Heart left ventricle (tissue), 13 donors: ENCODE data around the gene CPB2.

ENCODE experiments used
- POLR2A ChIP-seq, 2 donors: fragments of 450-650 bp; IDR thresholded peaks; one replicate each; pipeline ENCODE4 v1.6.1; 2017; ENCODE audit warnings: antibody characterized with exemption in 2 of 2, mild to moderate bottlenecking in 2 of 2, moderate library complexity in 2 of 2
- TF ChIP-seq, protein P1 (sequence below), 12 donors: fragments of 200-600 bp; sonication (generic) in 4 of 12; IDR thresholded peaks; one replicate each; pipeline versions ENCODE4 v1.5.0 to v1.8.0; 2018 to 2022; ENCODE audit warnings: antibody characterized with exemption in 12 of 12, mild to moderate bottlenecking in 5 of 12
- donor health status: ischemic (EF 13 %, LVEDD 7.1; RV severe dilation, severe dysfunction).
- donor health status: DM: no; HTN: yes; CAD: no.
- donor health status: DM: no; HTN: no; CAD: no.
- donor health status: ischemic (EF 25% LVEDD 6.9; RV normal size, moderate dysfunction).
- donor health status: ischemic (EF 25% LVEDD 5.7; RV mildly dilated, moderate dysfunction).
- donor health status: ischemic (EF 35%, LVEDD 5.7; RV mildly dilated, moderate dysfunction).
- donor health status: nonischemic (EF 11% LVEDD 7.7; RV severe dilation, severe dysfunction).
- donor health status: DM: yes; HTN: yes; CAD: no.
- donor health status: PGD.
- donor health status: ischemic (EF 29% LVEDD 5.4; RV normal size, mild dysfunction).
- donor health status: nonischemic (EF 23%, LVEDD 6.1; RV moderate dilation, normal function).

DNA sequence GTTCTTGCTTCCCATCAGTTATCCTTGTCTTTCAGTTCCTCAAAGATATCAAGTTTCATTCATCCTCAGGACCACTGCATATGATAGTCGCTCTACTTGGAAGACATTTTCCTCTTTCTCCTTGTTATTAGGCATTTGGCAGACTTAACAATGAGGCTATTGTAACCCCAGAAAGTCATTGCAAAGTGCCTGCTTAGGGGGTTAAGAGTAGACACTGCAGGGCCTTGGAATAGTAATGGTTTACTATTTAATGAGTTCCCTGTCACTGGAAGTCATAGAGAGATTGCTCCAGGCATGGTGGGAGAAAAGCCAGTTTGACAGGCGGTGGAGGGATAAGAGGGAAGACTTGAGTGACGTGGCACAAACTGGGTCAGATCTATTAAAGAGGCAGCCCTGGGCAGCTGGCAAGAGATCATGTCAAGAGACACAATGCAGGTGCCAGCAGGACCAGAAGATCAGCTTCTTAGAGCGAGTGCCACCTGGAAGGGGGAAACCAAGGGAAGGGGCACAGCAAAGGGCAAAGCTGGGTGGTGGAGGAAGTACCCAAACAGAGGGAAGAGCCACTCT lies 16.8 kb upstream of the CPB2 start:
- TF ChIP-seq, protein P1, sequence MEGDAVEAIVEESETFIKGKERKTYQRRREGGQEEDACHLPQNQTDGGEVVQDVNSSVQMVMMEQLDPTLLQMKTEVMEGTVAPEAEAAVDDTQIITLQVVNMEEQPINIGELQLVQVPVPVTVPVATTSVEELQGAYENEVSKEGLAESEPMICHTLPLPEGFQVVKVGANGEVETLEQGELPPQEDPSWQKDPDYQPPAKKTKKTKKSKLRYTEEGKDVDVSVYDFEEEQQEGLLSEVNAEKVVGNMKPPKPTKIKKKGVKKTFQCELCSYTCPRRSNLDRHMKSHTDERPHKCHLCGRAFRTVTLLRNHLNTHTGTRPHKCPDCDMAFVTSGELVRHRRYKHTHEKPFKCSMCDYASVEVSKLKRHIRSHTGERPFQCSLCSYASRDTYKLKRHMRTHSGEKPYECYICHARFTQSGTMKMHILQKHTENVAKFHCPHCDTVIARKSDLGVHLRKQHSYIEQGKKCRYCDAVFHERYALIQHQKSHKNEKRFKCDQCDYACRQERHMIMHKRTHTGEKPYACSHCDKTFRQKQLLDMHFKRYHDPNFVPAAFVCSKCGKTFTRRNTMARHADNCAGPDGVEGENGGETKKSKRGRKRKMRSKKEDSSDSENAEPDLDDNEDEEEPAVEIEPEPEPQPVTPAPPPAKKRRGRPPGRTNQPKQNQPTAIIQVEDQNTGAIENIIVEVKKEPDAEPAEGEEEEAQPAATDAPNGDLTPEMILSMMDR (IDR thresholded peaks at IDR 0.05): no peak
- TF ChIP-seq POLR2A (IDR thresholded peaks at IDR 0.05): no peak
